Measurements from ENCODE around the gene GPC1.

The GPC1 gene

GRCh38 chr2:240397924-240398645, 37.4 kb upstream of the GPC1 start:
- no peak for DNase-seq (ENCODE audit: low read depth)

GRCh38 chr2:240398661-240399267, 36.7 kb upstream of the GPC1 start:
- DNase-seq (ENCODE audit: low read depth) = no peak

GRCh38 chr2:240399419-240400324, 35.8 kb upstream of the GPC1 start:
- no peak for DNase-seq (ENCODE audit: low read depth)

GRCh38 chr2:240400371-240401161, 34.9 kb upstream of the GPC1 start:
- DNase-seq (ENCODE audit: low read depth) = no peak

GRCh38 chr2:240401308-240401707, 34.2 kb upstream of the GPC1 start:
- DNase-seq (ENCODE audit: low read depth) = no peak

GRCh38 chr2:240401781-240402551, 33.5 kb upstream of the GPC1 start:
- DNase-seq (ENCODE audit: low read depth) = no peak

GRCh38 chr2:240402566-240403272, 32.7 kb upstream of the GPC1 start:
- no peak for DNase-seq (ENCODE audit: low read depth)

GRCh38 chr2:240403396-240404104, 31.9 kb upstream of the GPC1 start:
- DNase-seq (ENCODE audit: low read depth) = no peak

GRCh38 chr2:240404174-240404852, 31.1 kb upstream of the GPC1 start:
- no peak for DNase-seq (ENCODE audit: low read depth)

GRCh38 chr2:240405133-240405532, 30.3 kb upstream of the GPC1 start:
- DNase-seq (ENCODE audit: low read depth) = no peak

GRCh38 chr2:240405684-240406313, 29.7 kb upstream of the GPC1 start:
- no peak for DNase-seq (ENCODE audit: low read depth)

- no peak for DNase-seq (ENCODE audit: low read depth)
These were observed 28.4 kb upstream of the GPC1 start for GRCh38 chr2:240407090-240407489.

- no peak for DNase-seq (ENCODE audit: low read depth)
These were observed 25.5 kb upstream of the GPC1 start for GRCh38 chr2:240410004-240410403.

GRCh38 chr2:240410808-240411207, 24.7 kb upstream of the GPC1 start:
- no peak for DNase-seq (ENCODE audit: low read depth)

- DNase-seq (ENCODE audit: low read depth) = no peak
These were observed 24.0 kb upstream of the GPC1 start for GRCh38 chr2:240411261-240412160.

- DNase-seq (ENCODE audit: low read depth) = no peak
These were observed 23.1 kb upstream of the GPC1 start for GRCh38 chr2:240412211-240412861.

All from GM04503 (cell line).